ENCODE measurements around the gene SLC9A4. TPM values are rescaled to one million over a fixed set of nuclear protein-coding genes. Genes with fewer than 3 reads are reported as not detected.
A peak's percentile ranks its signal among the peaks of the same experiment; 100 is the strongest.

SLC9A4 gene
- total RNA-seq, 1 donor from 2014 or later: not detected

- ATAC-seq: peak; percentile 73
- intact Hi-C loops (cut with DNase I): loop anchor here (10.0 kb wide), 1 partner anchor 418 kb away; no protein-coding TSS in a partner anchor
Measured at GRCh38 chr2:102442967-102443828, 29.8 kb upstream of the SLC9A4 start.

GRCh38 chr2:102444233-102444632 lies 28.8 kb upstream of the SLC9A4 start:
- H3K27ac ChIP-seq: no peak overlapping the region
- H3K27me3 ChIP-seq: no peaks in the 10 kb centered on the region
- H3K4me1 ChIP-seq: no peaks in the 10 kb centered on the region
- DNase-seq: no peak
- intact Hi-C loops (cut with DNase I): loop anchor here (10.0 kb wide), 1 partner anchor 419 kb away; no protein-coding TSS in a partner anchor
- ATAC-seq: no peak
- H3K36me3 ChIP-seq: no peaks in the 10 kb centered on the region
- H3K4me3 ChIP-seq: no peak overlapping the region
- no peaks in the 10 kb centered on the region for H3K9me3 ChIP-seq
- no peak for TF ChIP-seq CTCF (IDR thresholded peaks at IDR 0.05)

More at GRCh38 chr2:102442967-102443828, 29.8 kb upstream of the SLC9A4 start:
- no peaks in the 10 kb centered on the region for H3K36me3 ChIP-seq
- no peak overlapping the region for H3K27ac ChIP-seq
- DNase-seq: no peak
- TF ChIP-seq CTCF (IDR thresholded peaks at IDR 0.05): peak; percentile 76
- no peaks in the 10 kb centered on the region for H3K27me3 ChIP-seq
- H3K4me3 ChIP-seq: no peak overlapping the region
- H3K4me1 ChIP-seq: no peaks in the 10 kb centered on the region
- H3K9me3 ChIP-seq: no peaks in the 10 kb centered on the region

GRCh38 chr2:102446936-102447335 lies 26.1 kb upstream of the SLC9A4 start:
- Histone ChIP-seq H3K4me3 (no peak overlapping the region), H3K4me1 (no peaks in the 10 kb centered on the region), H3K27me3 (no peaks in the 10 kb centered on the region), H3K36me3 (no peaks in the 10 kb centered on the region), H3K27ac (no peak overlapping the region), H3K9me3 (no peaks in the 10 kb centered on the region)
- no peak for TF ChIP-seq CTCF (IDR thresholded peaks at IDR 0.05)
- intact Hi-C loops (cut with DNase I): loop anchor here (10.0 kb wide), 1 partner anchor 422 kb away; no protein-coding TSS in a partner anchor
- ATAC-seq (no peak), DNase-seq (no peak)

GRCh38 chr2:102449370-102449974 lies 23.6 kb upstream of the SLC9A4 start:
- H3K4me3 ChIP-seq: no peak overlapping the region
- no peaks in the 10 kb centered on the region for H3K27me3 ChIP-seq
- no peaks in the 10 kb centered on the region for H3K36me3 ChIP-seq
- H3K9me3 ChIP-seq: no peaks in the 10 kb centered on the region
- H3K27ac ChIP-seq: no peak overlapping the region
- no peak for DNase-seq
- intact Hi-C loops (cut with DNase I): loop anchor here (10.0 kb wide), 1 partner anchor 425 kb away; no protein-coding TSS in a partner anchor
- ATAC-seq: peak; percentile 50
- no peaks in the 10 kb centered on the region for H3K4me1 ChIP-seq
- peak; percentile 66 for TF ChIP-seq CTCF (IDR thresholded peaks at IDR 0.05)

GRCh38 chr2:102451968-102452367 lies 21.1 kb upstream of the SLC9A4 start:
- TF ChIP-seq CTCF (IDR thresholded peaks at IDR 0.05): no peak
- DNase-seq: no peak

More at GRCh38 chr2:102451968-102452367, 21.1 kb upstream of the SLC9A4 start:
- ATAC-seq: no peak
- Histone ChIP-seq H3K9me3 (no peaks in the 10 kb centered on the region), H3K27ac (no peak overlapping the region), H3K36me3 (no peaks in the 10 kb centered on the region), H3K27me3 (no peaks in the 10 kb centered on the region), H3K4me1 (no peaks in the 10 kb centered on the region), H3K4me3 (no peak overlapping the region)
- intact Hi-C loops (cut with DNase I): no loop called here

Measured in upper lobe of right lung (tissue), 1 donor.